Measurements from ENCODE around the gene RNF212.

- TF ChIP-seq CTCF (IDR thresholded peaks at IDR 0.05; ENCODE audit: low read depth, low read length) (no peak), EZH2phosphoT487 (IDR thresholded peaks at IDR 0.05; ENCODE audit: low read depth) (no peak)
These were observed 69.5 kb downstream of the RNF212 start for GRCh38 chr4:1043651-1044468.

All from OCI-LY3 (cell line).